ENCODE data around the gene MAP4K1.

Gene MAP4K1

DNA sequence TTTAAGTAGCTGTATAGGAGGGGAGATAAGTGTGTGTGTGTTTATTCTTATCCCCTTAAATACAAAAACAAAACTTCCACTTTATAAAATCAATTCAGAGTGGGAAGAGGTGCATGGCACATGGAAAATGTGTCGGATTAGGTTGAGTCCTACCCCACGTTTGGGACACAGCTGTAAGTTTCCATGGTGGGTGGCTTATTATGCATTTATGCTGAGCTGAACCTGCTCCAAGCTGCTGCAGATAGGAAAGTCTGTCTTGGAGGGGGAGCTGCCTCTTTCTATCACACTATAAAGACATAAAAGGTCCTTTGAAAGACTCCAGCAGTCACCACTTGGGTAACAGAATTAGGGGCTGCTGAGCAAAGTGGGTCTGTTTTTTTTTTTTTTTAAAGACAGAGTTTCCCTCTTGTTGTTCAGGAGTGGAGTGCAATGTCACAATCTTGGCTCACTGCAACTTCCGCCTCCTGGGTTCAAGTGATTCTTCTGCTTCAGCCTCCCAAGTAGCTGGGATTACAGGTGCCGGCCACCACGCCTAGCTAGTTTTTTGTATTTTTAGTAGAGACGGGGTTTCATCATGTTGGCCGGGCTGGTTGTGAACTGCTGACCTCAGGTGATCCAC is 44.9 kb upstream of the MAP4K1 start:
- WGBS (ENCODE audit: extremely low coverage, insufficient coverage, insufficient read length) = no CpG with 5 or more reads among the region's 7 CpGs
- Histone ChIP-seq H3K27ac (ENCODE audit: low read depth, low read length) (peak overlapping the region; percentile 83), H3K79me1 (ENCODE audit: low read length) (peaks cover 63% of the 10 kb centered on the region), H3K27me3 (ENCODE audit: insufficient read depth, low read length) (no peaks in the 10 kb centered on the region), H3K9ac (ENCODE audit: low read length) (no peak overlapping the region), H3K4me2 (ENCODE audit: low read length) (peak overlapping the region; percentile 44), H4K91ac (ENCODE audit: low read depth, low read length) (no peak overlapping the region), H2AFZ (ENCODE audit: insufficient read depth, low read length, poor library complexity) (no peak overlapping the region), H4K12ac (ENCODE audit: low read depth, low read length) (no peak overlapping the region), H3K79me2 (ENCODE audit: control insufficient read depth, insufficient read depth, low read length, poor library complexity) (peaks cover 48% of the 10 kb centered on the region), H2BK120ac (ENCODE audit: insufficient read depth, low read length, poor library complexity) (peak overlapping the region; percentile 18), H3K36me3 (ENCODE audit: control insufficient read depth in 1 of 2, insufficient read depth in 2 of 2, low read length in 2 of 2) (peaks cover 13 to 17% of the 10 kb centered on the region in 2 experiments), H3K18ac (ENCODE audit: low read length) (peak overlapping the region; percentile 14), H2BK12ac (ENCODE audit: low read length) (no peak overlapping the region), H3K14ac (ENCODE audit: low read length) (no peak overlapping the region), H3K9me3 (ENCODE audit: insufficient read depth, low read depth, low read length) (no peaks in the 10 kb centered on the region), H2AK5ac (ENCODE audit: low read length) (peak overlapping the region; percentile 50), H2BK5ac (ENCODE audit: low read depth, low read length, poor library complexity) (peak overlapping the region; percentile 67), H3K23ac (ENCODE audit: low read length) (no peak overlapping the region), H3K4ac (ENCODE audit: low read depth, low read length) (peak overlapping the region; percentile 44), H3K4me1 (ENCODE audit: control insufficient read depth in 1 of 2, insufficient read depth in 2 of 2, low read length in 2 of 2) (peaks cover 68 to 78% of the 10 kb centered on the region in 2 experiments), H4K8ac (ENCODE audit: low read depth, low read length) (no peak overlapping the region), H3K4me3 (ENCODE audit: low read depth, low read length) (no peak overlapping the region)
- DNase-seq = no peak

DNA sequence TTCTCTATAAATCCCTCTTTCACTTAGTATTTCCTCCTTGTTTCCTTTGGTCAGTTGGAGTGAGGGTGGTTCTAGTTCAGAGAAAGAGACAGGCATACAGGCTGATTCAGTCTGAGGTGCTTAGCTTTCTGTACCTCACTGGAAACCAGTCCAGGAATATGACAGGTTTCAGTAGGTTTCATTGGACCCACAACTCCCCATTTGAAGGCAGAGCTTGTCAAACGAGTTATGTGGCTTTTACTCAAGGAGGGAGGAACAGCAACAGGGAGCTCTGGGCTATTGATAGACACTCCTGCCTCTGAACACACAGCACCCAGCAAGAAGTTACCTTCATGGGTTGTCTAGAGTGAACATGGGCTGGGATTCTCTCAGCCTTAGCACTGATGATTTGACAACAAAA is 44.2 kb upstream of the MAP4K1 start:
- Histone ChIP-seq H3K4me1 (ENCODE audit: control insufficient read depth in 1 of 2, insufficient read depth in 2 of 2, low read length in 2 of 2) (peaks cover 67 to 74% of the 10 kb centered on the region in 2 experiments), H2AK5ac (ENCODE audit: low read length) (no peak overlapping the region), H3K9ac (ENCODE audit: low read length) (no peak overlapping the region), H3K36me3 (ENCODE audit: control insufficient read depth in 1 of 2, insufficient read depth in 2 of 2, low read length in 2 of 2) (peaks cover 13 to 17% of the 10 kb centered on the region in 2 experiments), H2BK120ac (ENCODE audit: insufficient read depth, low read length, poor library complexity) (no peak overlapping the region), H2AFZ (ENCODE audit: insufficient read depth, low read length, poor library complexity) (no peak overlapping the region), H3K23ac (ENCODE audit: low read length) (no peak overlapping the region), H4K8ac (ENCODE audit: low read depth, low read length) (peak overlapping the region; percentile 34), H3K27ac (ENCODE audit: low read depth, low read length) (peak overlapping the region; percentile 92), H4K91ac (ENCODE audit: low read depth, low read length) (peak overlapping the region; percentile 61), H3K14ac (ENCODE audit: low read length) (peak overlapping the region; percentile 30), H3K9me3 (ENCODE audit: insufficient read depth, low read depth, low read length) (no peaks in the 10 kb centered on the region), H2BK12ac (ENCODE audit: low read length) (no peak overlapping the region), H2BK5ac (ENCODE audit: low read depth, low read length, poor library complexity) (peak overlapping the region; percentile 67), H3K79me1 (ENCODE audit: low read length) (peaks cover 59% of the 10 kb centered on the region), H3K4me2 (ENCODE audit: low read length) (peak overlapping the region; percentile 44), H3K79me2 (ENCODE audit: control insufficient read depth, insufficient read depth, low read length, poor library complexity) (peaks cover 44% of the 10 kb centered on the region), H3K18ac (ENCODE audit: low read length) (no peak overlapping the region), H3K27me3 (ENCODE audit: insufficient read depth, low read length) (no peaks in the 10 kb centered on the region), H4K12ac (ENCODE audit: low read depth, low read length) (no peak overlapping the region), H3K4ac (ENCODE audit: low read depth, low read length) (peak overlapping the region; percentile 44), H3K4me3 (ENCODE audit: low read depth, low read length) (no peak overlapping the region)
- WGBS (ENCODE audit: extremely low coverage, insufficient coverage, insufficient read length) = no CpG with 5 or more reads among the region's 1 CpG
- DNase-seq = peak; percentile 82 to 94

DNA sequence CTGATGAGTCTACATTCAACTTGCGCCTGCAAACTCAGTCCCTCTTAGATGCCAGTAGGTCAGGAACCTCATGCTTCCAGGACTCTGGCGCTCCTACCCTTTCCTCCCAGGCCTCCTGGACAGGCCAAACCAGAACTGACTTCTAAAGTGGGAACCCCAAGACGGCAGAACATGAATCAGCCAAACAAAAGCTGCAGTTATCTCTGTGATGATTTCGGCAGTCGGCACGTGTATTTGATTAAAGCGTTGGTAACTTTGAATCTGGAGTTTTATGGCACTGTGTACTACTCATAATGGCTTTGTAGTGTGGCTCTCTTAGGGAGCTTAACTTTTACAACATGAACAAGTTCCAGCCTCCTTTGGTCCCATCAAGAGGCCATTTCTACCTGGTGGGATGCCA is 43.4 kb upstream of the MAP4K1 start:
- Histone ChIP-seq H3K27me3 (ENCODE audit: insufficient read depth, low read length) (no peaks in the 10 kb centered on the region), H2BK12ac (ENCODE audit: low read length) (peak overlapping the region; percentile 25), H3K36me3 (ENCODE audit: control insufficient read depth in 1 of 2, insufficient read depth in 2 of 2, low read length in 2 of 2) (peaks cover 15 to 24% of the 10 kb centered on the region in 2 experiments), H3K23ac (ENCODE audit: low read length) (no peak overlapping the region), H3K9ac (ENCODE audit: low read length) (peak overlapping the region; percentile 16), H3K4me1 (ENCODE audit: control insufficient read depth in 1 of 2, insufficient read depth in 2 of 2, low read length in 2 of 2) (peaks cover 65 to 73% of the 10 kb centered on the region in 2 experiments), H3K14ac (ENCODE audit: low read length) (peak overlapping the region; percentile 4), H2BK5ac (ENCODE audit: low read depth, low read length, poor library complexity) (peak overlapping the region; percentile 79), H2BK120ac (ENCODE audit: insufficient read depth, low read length, poor library complexity) (peak overlapping the region; percentile 70), H3K9me3 (ENCODE audit: insufficient read depth, low read depth, low read length) (no peaks in the 10 kb centered on the region), H4K8ac (ENCODE audit: low read depth, low read length) (peak overlapping the region; percentile 3), H3K18ac (ENCODE audit: low read length) (peak overlapping the region; percentile 25), H4K12ac (ENCODE audit: low read depth, low read length) (no peak overlapping the region), H3K79me2 (ENCODE audit: control insufficient read depth, insufficient read depth, low read length, poor library complexity) (peaks cover 43% of the 10 kb centered on the region), H2AK5ac (ENCODE audit: low read length) (peak overlapping the region; percentile 51), H3K4me2 (ENCODE audit: low read length) (no peak overlapping the region), H4K91ac (ENCODE audit: low read depth, low read length) (peak overlapping the region; percentile 50), H2AFZ (ENCODE audit: insufficient read depth, low read length, poor library complexity) (no peak overlapping the region), H3K4ac (ENCODE audit: low read depth, low read length) (peak overlapping the region; percentile 91), H3K79me1 (ENCODE audit: low read length) (peaks cover 55% of the 10 kb centered on the region), H3K27ac (ENCODE audit: low read depth, low read length) (peak overlapping the region; percentile 80), H3K4me3 (ENCODE audit: low read depth, low read length) (no peak overlapping the region)
- no CpG with 5 or more reads among the region's 7 CpGs for WGBS (ENCODE audit: extremely low coverage, insufficient coverage, insufficient read length)
- no peak for DNase-seq

DNA sequence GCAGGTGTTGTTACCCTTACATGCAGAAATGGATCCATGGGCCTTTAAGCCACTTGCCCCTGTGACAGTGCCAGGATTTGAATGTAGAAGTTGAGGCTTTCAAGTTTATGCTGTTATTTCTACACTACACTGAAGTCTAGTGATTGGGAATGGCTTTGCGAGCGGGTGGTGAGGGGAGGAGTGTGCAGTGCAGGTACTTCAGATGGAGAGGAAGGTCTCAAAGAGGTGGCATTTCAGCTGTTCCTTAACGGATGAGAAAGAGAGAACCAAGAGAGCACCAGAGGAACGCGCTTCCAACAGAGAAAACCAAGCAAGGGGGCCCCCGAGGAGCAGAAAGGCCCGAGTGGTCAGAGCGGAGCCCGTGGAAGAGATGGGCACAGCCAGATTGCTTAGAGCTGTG is 43.0 kb upstream of the MAP4K1 start:
- H3K79me1 ChIP-seq (ENCODE audit: low read length) = peaks cover 53% of the 10 kb centered on the region
- no peak for DNase-seq
- no peak overlapping the region for H2AFZ ChIP-seq (ENCODE audit: insufficient read depth, low read length, poor library complexity)
- H4K8ac ChIP-seq (ENCODE audit: low read depth, low read length) = peak overlapping the region; percentile 3
- H3K4me2 ChIP-seq (ENCODE audit: low read length) = no peak overlapping the region
- peak overlapping the region; percentile 4 for H3K14ac ChIP-seq (ENCODE audit: low read length)
- H3K36me3 ChIP-seq (ENCODE audit: control insufficient read depth in 1 of 2, insufficient read depth in 2 of 2, low read length in 2 of 2) = peaks cover 17 to 26% of the 10 kb centered on the region in 2 experiments
- no peak overlapping the region for H4K12ac ChIP-seq (ENCODE audit: low read depth, low read length)
- peaks cover 45% of the 10 kb centered on the region for H3K79me2 ChIP-seq (ENCODE audit: control insufficient read depth, insufficient read depth, low read length, poor library complexity)
- H2BK120ac ChIP-seq (ENCODE audit: insufficient read depth, low read length, poor library complexity) = peak overlapping the region; percentile 71
- H3K27me3 ChIP-seq (ENCODE audit: insufficient read depth, low read length) = no peaks in the 10 kb centered on the region
- H3K9ac ChIP-seq (ENCODE audit: low read length) = peak overlapping the region; percentile 16
- peak overlapping the region; percentile 91 for H3K4ac ChIP-seq (ENCODE audit: low read depth, low read length)
- H2AK5ac ChIP-seq (ENCODE audit: low read length) = peak overlapping the region; percentile 51
- no CpG with 5 or more reads among the region's 9 CpGs for WGBS (ENCODE audit: extremely low coverage, insufficient coverage, insufficient read length)
- peak overlapping the region; percentile 25 for H3K18ac ChIP-seq (ENCODE audit: low read length)
- H3K27ac ChIP-seq (ENCODE audit: low read depth, low read length) = peak overlapping the region; percentile 80
- H3K4me3 ChIP-seq (ENCODE audit: low read depth, low read length) = no peak overlapping the region
- H3K9me3 ChIP-seq (ENCODE audit: insufficient read depth, low read depth, low read length) = no peaks in the 10 kb centered on the region
- peak overlapping the region; percentile 79 for H2BK5ac ChIP-seq (ENCODE audit: low read depth, low read length, poor library complexity)
- peak overlapping the region; percentile 50 for H4K91ac ChIP-seq (ENCODE audit: low read depth, low read length)
- no peak overlapping the region for H3K23ac ChIP-seq (ENCODE audit: low read length)
- H3K4me1 ChIP-seq (ENCODE audit: control insufficient read depth in 1 of 2, insufficient read depth in 2 of 2, low read length in 2 of 2) = peaks cover 61 to 71% of the 10 kb centered on the region in 2 experiments
- H2BK12ac ChIP-seq (ENCODE audit: low read length) = peak overlapping the region; percentile 25

Data from trophoblast cell (in vitro differentiated cells and primary cell).